ENCODE results near the gene TPP2. TPM values are rescaled to one million over a fixed set of nuclear protein-coding genes. Genes with fewer than 3 reads are reported as not detected.

The TPP2 gene
- polyA plus RNA-seq, 4 donors = 10.5 to 39.8 (median 15.4) TPM

DNA sequence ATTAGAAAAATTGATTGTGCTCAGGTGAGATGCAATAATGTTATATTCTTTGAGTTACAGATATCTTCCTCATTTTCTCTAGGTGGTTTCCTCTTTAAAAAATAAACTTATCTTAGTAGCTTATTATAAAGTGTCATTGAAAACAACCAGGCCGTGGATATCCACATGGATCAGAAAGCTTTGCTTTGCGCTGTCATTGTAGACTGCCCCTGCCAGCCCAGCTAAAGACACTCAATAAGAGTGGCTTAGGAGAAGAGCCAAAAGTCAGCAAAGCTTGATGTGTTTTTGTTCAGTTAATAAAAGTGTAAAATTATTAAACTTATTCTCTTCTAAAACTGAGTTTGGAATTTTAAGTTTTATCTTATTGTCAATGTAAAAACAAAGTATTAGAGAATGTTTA is 34.4 kb downstream of the TPP2 start:
- no peak for DNase-seq
- no peak overlapping the region for H3K4me3 ChIP-seq (ENCODE audit: low read depth in 1 of 3, low read length in 3 of 3)
- no peaks in the 10 kb centered on the region for H3K4me1 ChIP-seq (ENCODE audit: control insufficient read depth in 3 of 3, insufficient read depth in 2 of 3, low read depth in 1 of 3, low read length in 2 of 3)
- H3K27ac ChIP-seq (ENCODE audit: low read depth in 1 of 3, low read length in 2 of 3) = no peak overlapping the region
- no peaks in the 10 kb centered on the region for H3K9me3 ChIP-seq (ENCODE audit: control insufficient read depth in 2 of 2, insufficient read depth in 1 of 2, low read depth in 1 of 2, low read length in 1 of 2)
- no peaks in the 10 kb centered on the region for H3K27me3 ChIP-seq (ENCODE audit: control insufficient read depth in 3 of 3, insufficient read depth in 3 of 3, low read length in 3 of 3)
- WGBS, 3 donors = 93 to 100% (median 98%) methylated on average over 2 of the region's 2 CpGs
- FAIRE-seq = no peak
- peaks cover 3 to 24% (median 19%) of the 10 kb centered on the region in 3 donors for H3K36me3 ChIP-seq (ENCODE audit: control insufficient read depth in 3 of 3, insufficient read depth in 2 of 3, low read depth in 1 of 3, low read length in 3 of 3)

DNA sequence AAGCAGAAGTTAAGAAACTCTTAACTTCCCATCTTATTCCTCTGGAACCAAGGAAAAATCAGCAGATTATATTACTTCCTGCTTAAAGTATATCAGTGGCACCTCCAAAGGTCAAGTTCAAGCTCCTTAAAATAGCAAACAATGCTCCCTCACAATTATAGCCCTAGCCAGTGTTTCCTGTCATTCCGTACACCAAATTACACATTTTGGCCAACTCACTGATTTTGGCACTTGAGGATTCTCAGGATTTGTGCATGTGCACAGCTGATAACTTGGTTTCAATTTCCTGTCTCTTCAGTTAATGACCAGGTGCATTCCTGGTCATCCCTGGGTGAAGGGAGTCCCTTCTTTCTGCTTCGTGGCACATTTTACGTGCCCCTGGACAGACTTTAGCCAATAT is 42.0 kb downstream of the TPP2 start:
- 86 to 97% (median 95%) methylated on average over 3 of the region's 3 CpGs for WGBS, 3 donors
- Histone ChIP-seq H3K36me3 (ENCODE audit: control insufficient read depth in 3 of 3, insufficient read depth in 2 of 3, low read depth in 1 of 3, low read length in 3 of 3) (peaks cover 4 to 28% (median 23%) of the 10 kb centered on the region in 3 donors), H3K4me3 (ENCODE audit: low read depth in 1 of 3, low read length in 3 of 3) (no peak overlapping the region), H3K27me3 (ENCODE audit: control insufficient read depth in 3 of 3, insufficient read depth in 3 of 3, low read length in 3 of 3) (no peaks in the 10 kb centered on the region), H3K27ac (ENCODE audit: low read depth in 1 of 3, low read length in 2 of 3) (no peak overlapping the region), H3K4me1 (ENCODE audit: control insufficient read depth in 3 of 3, insufficient read depth in 2 of 3, low read depth in 1 of 3, low read length in 2 of 3) (no peaks in the 10 kb centered on the region), H3K9me3 (ENCODE audit: control insufficient read depth in 2 of 2, insufficient read depth in 1 of 2, low read depth in 1 of 2, low read length in 1 of 2) (no peaks in the 10 kb centered on the region)
- DNase-seq (no peak), FAIRE-seq (no peak)

DNA sequence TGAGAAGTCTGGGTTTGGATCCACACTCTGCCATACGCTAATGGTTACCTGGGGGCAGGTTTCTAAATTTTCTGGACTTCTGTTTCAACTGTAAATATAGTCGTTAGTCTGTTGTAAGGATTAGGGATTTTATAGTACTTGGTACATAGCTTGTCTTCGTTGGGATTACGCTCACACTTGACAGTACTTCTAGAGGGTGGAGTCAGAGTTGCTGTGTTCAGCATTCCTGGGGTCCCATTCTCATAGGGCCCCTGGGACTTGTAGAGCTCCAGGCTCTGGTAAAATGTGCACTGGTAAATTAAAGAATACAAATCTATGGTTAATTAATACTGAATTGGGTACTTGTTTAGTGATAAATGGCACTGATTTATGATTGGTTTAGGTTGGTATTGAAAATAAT is 45.2 kb downstream of the TPP2 start:
- no peaks in the 10 kb centered on the region for H3K27me3 ChIP-seq (ENCODE audit: control insufficient read depth in 3 of 3, insufficient read depth in 3 of 3, low read length in 3 of 3)
- 44 to 77% (median 65%) methylated on average over 4 of the region's 4 CpGs for WGBS, 3 donors
- H3K27ac ChIP-seq (ENCODE audit: low read depth in 1 of 3, low read length in 2 of 3) = no peak overlapping the region
- DNase-seq (no peak), FAIRE-seq (no peak)
- no peak overlapping the region for H3K4me3 ChIP-seq (ENCODE audit: low read depth in 1 of 3, low read length in 3 of 3)
- no peaks in the 10 kb centered on the region for H3K9me3 ChIP-seq (ENCODE audit: control insufficient read depth in 2 of 2, insufficient read depth in 1 of 2, low read depth in 1 of 2, low read length in 1 of 2)
- H3K36me3 ChIP-seq (ENCODE audit: control insufficient read depth in 3 of 3, insufficient read depth in 2 of 3, low read depth in 1 of 3, low read length in 3 of 3) = peaks cover 10 to 24% (median 13%) of the 10 kb centered on the region in 3 donors
- H3K4me1 ChIP-seq (ENCODE audit: control insufficient read depth in 3 of 3, insufficient read depth in 2 of 3, low read depth in 1 of 3, low read length in 2 of 3) = no peaks in the 10 kb centered on the region

DNA sequence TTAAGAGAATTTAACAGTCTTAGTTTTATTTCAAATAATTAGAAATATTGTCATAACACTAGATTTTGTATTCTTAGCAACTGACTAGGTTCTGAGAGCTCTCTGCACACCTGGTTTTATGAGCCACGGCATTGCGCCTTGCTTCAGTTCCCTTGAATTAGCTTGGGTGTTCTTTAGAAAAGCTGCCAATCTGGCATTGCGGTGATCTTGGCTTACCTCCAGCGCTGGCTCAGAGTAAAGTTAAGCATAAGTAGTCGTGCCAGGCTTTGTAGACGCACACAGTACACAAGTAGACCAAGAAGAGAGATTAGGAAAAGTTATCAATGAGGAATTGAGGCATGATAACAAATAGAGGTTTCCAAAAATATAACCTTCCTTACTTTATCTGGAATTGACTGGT is 45.7 kb downstream of the TPP2 start:
- Histone ChIP-seq H3K27me3 (ENCODE audit: control insufficient read depth in 3 of 3, insufficient read depth in 3 of 3, low read length in 3 of 3) (no peaks in the 10 kb centered on the region), H3K27ac (ENCODE audit: low read depth in 1 of 3, low read length in 2 of 3) (no peak overlapping the region), H3K36me3 (ENCODE audit: control insufficient read depth in 3 of 3, insufficient read depth in 2 of 3, low read depth in 1 of 3, low read length in 3 of 3) (peaks cover 10 to 22% (median 15%) of the 10 kb centered on the region in 3 donors), H3K4me1 (ENCODE audit: control insufficient read depth in 3 of 3, insufficient read depth in 2 of 3, low read depth in 1 of 3, low read length in 2 of 3) (no peaks in the 10 kb centered on the region), H3K9me3 (ENCODE audit: control insufficient read depth in 2 of 2, insufficient read depth in 1 of 2, low read depth in 1 of 2, low read length in 1 of 2) (no peaks in the 10 kb centered on the region), H3K4me3 (ENCODE audit: low read depth in 1 of 3, low read length in 3 of 3) (no peak overlapping the region)
- WGBS, 3 donors = 23 to 74% (median 46%) methylated on average over 6 of the region's 6 CpGs
- FAIRE-seq (no peak), DNase-seq (peak in 1 of 2 donors; percentile 0)

DNA sequence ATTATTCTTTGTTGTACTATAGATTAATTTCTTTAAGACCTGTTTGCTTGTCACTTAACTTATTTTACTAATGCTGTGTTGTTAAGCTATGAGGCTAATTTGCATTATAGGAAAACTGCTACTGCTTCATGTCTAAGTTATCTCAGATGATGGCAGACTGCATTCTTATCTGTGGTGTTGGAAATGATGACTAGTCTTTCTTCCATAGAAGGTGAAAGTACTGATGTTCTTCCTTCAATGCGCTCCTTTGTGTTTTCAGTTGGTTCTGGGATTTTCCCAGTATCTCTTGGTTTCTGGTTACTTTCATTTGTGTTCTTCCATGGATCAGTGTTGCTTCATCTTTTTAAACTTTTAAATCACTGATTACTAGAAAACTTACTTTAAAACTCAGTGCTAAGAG is 46.9 kb downstream of the TPP2 start:
- Histone ChIP-seq H3K27me3 (ENCODE audit: control insufficient read depth in 3 of 3, insufficient read depth in 3 of 3, low read length in 3 of 3) (no peaks in the 10 kb centered on the region), H3K36me3 (ENCODE audit: control insufficient read depth in 3 of 3, insufficient read depth in 2 of 3, low read depth in 1 of 3, low read length in 3 of 3) (peaks cover 12 to 18% (median 14%) of the 10 kb centered on the region in 3 donors), H3K9me3 (ENCODE audit: control insufficient read depth in 2 of 2, insufficient read depth in 1 of 2, low read depth in 1 of 2, low read length in 1 of 2) (no peaks in the 10 kb centered on the region), H3K27ac (ENCODE audit: low read depth in 1 of 3, low read length in 2 of 3) (no peak overlapping the region), H3K4me1 (ENCODE audit: control insufficient read depth in 3 of 3, insufficient read depth in 2 of 3, low read depth in 1 of 3, low read length in 2 of 3) (no peaks in the 10 kb centered on the region), H3K4me3 (ENCODE audit: low read depth in 1 of 3, low read length in 3 of 3) (no peak overlapping the region)
- 91 to 100% (median 100%) methylated on average over 1 of the region's 1 CpG for WGBS, 3 donors
- DNase-seq = no peak
- no peak for FAIRE-seq

DNA sequence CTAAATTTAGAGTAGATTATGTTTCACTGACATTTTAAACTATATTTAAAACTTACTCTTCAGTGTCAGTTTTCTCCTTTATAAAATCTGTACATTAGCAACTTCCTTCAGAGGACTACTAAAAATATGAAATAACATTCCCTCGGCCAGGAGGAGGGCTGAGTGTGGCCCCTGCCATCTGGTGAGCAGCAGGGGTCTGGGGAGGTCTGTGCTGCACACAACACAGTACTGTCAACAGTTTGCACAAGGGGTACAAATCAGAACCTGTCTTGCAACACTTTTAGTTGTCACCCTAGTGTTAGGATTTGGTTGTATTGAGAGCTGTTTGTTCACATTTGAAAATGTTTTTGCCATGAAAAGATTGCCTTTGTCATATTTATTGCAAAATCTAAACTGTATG is 48.9 kb downstream of the TPP2 start:
- peaks cover 9 to 15% (median 12%) of the 10 kb centered on the region in 3 donors for H3K36me3 ChIP-seq (ENCODE audit: control insufficient read depth in 3 of 3, insufficient read depth in 2 of 3, low read depth in 1 of 3, low read length in 3 of 3)
- H3K27ac ChIP-seq (ENCODE audit: low read depth in 1 of 3, low read length in 2 of 3) = no peak overlapping the region
- no peaks in the 10 kb centered on the region for H3K9me3 ChIP-seq (ENCODE audit: control insufficient read depth in 2 of 2, insufficient read depth in 1 of 2, low read depth in 1 of 2, low read length in 1 of 2)
- DNase-seq (no peak), FAIRE-seq (no peak)
- 84 to 94% (median 90%) methylated on average over 1 of the region's 1 CpG for WGBS, 3 donors
- no peaks in the 10 kb centered on the region for H3K27me3 ChIP-seq (ENCODE audit: control insufficient read depth in 3 of 3, insufficient read depth in 3 of 3, low read length in 3 of 3)
- no peak overlapping the region for H3K4me3 ChIP-seq (ENCODE audit: low read depth in 1 of 3, low read length in 3 of 3)
- no peaks in the 10 kb centered on the region for H3K4me1 ChIP-seq (ENCODE audit: control insufficient read depth in 3 of 3, insufficient read depth in 2 of 3, low read depth in 1 of 3, low read length in 2 of 3)

DNA sequence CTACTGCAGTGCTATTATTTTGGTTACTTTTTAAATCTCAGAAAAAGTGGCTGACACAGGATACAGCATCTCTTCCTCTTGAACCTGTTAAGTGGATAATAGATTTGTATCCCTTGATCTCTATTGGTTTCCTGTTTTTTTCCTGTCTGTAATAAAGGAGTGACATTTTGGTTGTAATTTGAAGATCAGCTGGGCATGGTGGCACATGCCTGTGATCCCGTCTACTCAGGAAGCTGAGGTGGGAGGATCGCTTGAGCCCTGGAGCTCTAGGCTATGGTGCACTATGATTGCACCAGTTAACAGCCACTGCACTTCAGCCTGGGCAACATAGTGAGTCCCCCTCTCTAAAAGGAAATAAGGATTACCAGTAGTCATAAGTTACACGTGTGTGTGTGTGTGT is 51.3 kb downstream of the TPP2 start:
- no peak for FAIRE-seq
- Histone ChIP-seq H3K27ac (ENCODE audit: low read depth in 1 of 3, low read length in 2 of 3) (no peak overlapping the region), H3K4me1 (ENCODE audit: control insufficient read depth in 3 of 3, insufficient read depth in 2 of 3, low read depth in 1 of 3, low read length in 2 of 3) (no peaks in the 10 kb centered on the region), H3K27me3 (ENCODE audit: control insufficient read depth in 3 of 3, insufficient read depth in 3 of 3, low read length in 3 of 3) (no peaks in the 10 kb centered on the region), H3K9me3 (ENCODE audit: control insufficient read depth in 2 of 2, insufficient read depth in 1 of 2, low read depth in 1 of 2, low read length in 1 of 2) (no peaks in the 10 kb centered on the region), H3K4me3 (ENCODE audit: low read depth in 1 of 3, low read length in 3 of 3) (no peak overlapping the region), H3K36me3 (ENCODE audit: control insufficient read depth in 3 of 3, insufficient read depth in 2 of 3, low read depth in 1 of 3, low read length in 3 of 3) (peaks cover 8 to 11% (median 9%) of the 10 kb centered on the region in 3 donors)
- DNase-seq = no peak
- 76 to 90% (median 79%) methylated on average over 3 of the region's 3 CpGs for WGBS, 3 donors

DNA sequence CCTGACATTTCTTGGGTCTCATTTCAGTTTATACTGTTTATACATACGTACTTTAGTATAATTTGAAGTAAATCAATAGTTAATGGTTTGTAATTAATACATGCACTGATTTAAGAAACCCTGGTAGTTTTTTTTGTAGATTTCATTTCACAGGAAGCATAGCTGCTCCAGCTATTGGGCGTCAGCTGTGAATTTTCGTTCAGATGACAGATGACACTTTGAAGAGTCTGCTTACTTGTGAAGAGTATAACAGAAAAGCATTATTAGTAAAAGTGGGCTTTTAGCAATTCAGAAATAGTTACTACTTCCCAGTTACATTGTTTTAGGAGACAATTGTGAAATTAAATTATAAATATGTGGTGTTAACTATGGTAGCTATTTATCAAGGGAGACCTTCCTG is 53.7 kb downstream of the TPP2 start:
- peaks cover 2 to 17% (median 13%) of the 10 kb centered on the region in 3 donors for H3K36me3 ChIP-seq (ENCODE audit: control insufficient read depth in 3 of 3, insufficient read depth in 2 of 3, low read depth in 1 of 3, low read length in 3 of 3)
- no peaks in the 10 kb centered on the region for H3K27me3 ChIP-seq (ENCODE audit: control insufficient read depth in 3 of 3, insufficient read depth in 3 of 3, low read length in 3 of 3)
- H3K9me3 ChIP-seq (ENCODE audit: control insufficient read depth in 2 of 2, insufficient read depth in 1 of 2, low read depth in 1 of 2, low read length in 1 of 2) = no peaks in the 10 kb centered on the region
- DNase-seq (no peak), FAIRE-seq (no peak)
- no peaks in the 10 kb centered on the region for H3K4me1 ChIP-seq (ENCODE audit: control insufficient read depth in 3 of 3, insufficient read depth in 2 of 3, low read depth in 1 of 3, low read length in 2 of 3)
- WGBS, 3 donors = 88 to 96% (median 93%) methylated on average over 3 of the region's 3 CpGs
- no peak overlapping the region for H3K4me3 ChIP-seq (ENCODE audit: low read depth in 1 of 3, low read length in 3 of 3)
- H3K27ac ChIP-seq (ENCODE audit: low read depth in 1 of 3, low read length in 2 of 3) = no peak overlapping the region

DNA sequence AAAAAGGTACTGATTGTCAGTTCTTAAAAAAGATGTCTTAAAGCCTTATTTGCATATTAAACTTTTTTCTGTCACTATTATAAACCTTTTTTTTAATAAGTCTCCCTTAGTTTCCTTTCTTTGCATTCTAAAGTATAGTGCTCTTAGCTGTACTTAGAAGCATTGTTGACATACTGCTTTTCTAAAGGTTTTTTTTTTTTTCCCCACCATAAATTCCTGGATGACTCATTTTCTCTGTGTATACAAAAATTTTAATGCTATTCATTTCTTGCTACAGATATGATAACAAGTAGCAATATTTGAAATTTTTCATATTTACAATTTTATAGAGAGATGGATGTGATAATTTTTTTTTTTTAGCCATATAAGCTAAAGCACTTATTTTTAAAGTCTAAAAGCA is 54.6 kb downstream of the TPP2 start:
- H3K9me3 ChIP-seq (ENCODE audit: control insufficient read depth in 2 of 2, insufficient read depth in 1 of 2, low read depth in 1 of 2, low read length in 1 of 2) = no peaks in the 10 kb centered on the region
- no peaks in the 10 kb centered on the region for H3K27me3 ChIP-seq (ENCODE audit: control insufficient read depth in 3 of 3, insufficient read depth in 3 of 3, low read length in 3 of 3)
- DNase-seq (peak in 1 of 2 donors; percentile 31), FAIRE-seq (peak; percentile 80)
- H3K4me1 ChIP-seq (ENCODE audit: control insufficient read depth in 3 of 3, insufficient read depth in 2 of 3, low read depth in 1 of 3, low read length in 2 of 3) = no peaks in the 10 kb centered on the region
- H3K4me3 ChIP-seq (ENCODE audit: low read depth in 1 of 3, low read length in 3 of 3) = no peak overlapping the region
- peaks cover 5 to 17% (median 10%) of the 10 kb centered on the region in 3 donors for H3K36me3 ChIP-seq (ENCODE audit: control insufficient read depth in 3 of 3, insufficient read depth in 2 of 3, low read depth in 1 of 3, low read length in 3 of 3)
- no peak overlapping the region for H3K27ac ChIP-seq (ENCODE audit: low read depth in 1 of 3, low read length in 2 of 3)

All from small intestine (tissue), 7 donors.